Mesothelial cell of epicardium (in vitro differentiated cells): Measurements from ENCODE around the gene MRPL40. TPM values are rescaled to one million over a fixed set of nuclear protein-coding genes. Genes with fewer than 3 reads are reported as not detected.

Experiments
- DNase-seq, 2 experiments: peaks; one replicate each; pipeline ENCODE4 v3.0.0; 2021; ENCODE audit warnings: low spot score in 2 of 2; ENCODE audit not compliant: unreplicated experiment in 2 of 2
- H3K27ac Mint-ChIP-seq: 2 replicates; pipeline ENCODE4 v1.8.0; 2021; ENCODE audit warnings: mixed read lengths
- H3K27me3 Mint-ChIP-seq: 2 replicates; pipeline ENCODE4 v1.8.0; 2021; ENCODE audit warnings: low read depth, mixed read lengths
- H3K36me3 Mint-ChIP-seq: 2 replicates; pipeline ENCODE4 v1.8.0; 2021; ENCODE audit warnings: mixed read lengths
- H3K4me1 Mint-ChIP-seq: 2 replicates; pipeline ENCODE4 v1.8.0; 2021; ENCODE audit warnings: mixed read lengths
- H3K4me3 Mint-ChIP-seq: 2 replicates; pipeline ENCODE4 v1.8.0; 2021; ENCODE audit warnings: mild to moderate bottlenecking, moderate library complexity, mixed read lengths
- H3K9me3 Mint-ChIP-seq: 2 replicates; pipeline ENCODE4 v1.8.0; 2021; ENCODE audit warnings: mixed read lengths
- CTCF ChIP-seq: fragments of 200-600 bp; sonication (generic); IDR thresholded peaks from one replicate; pipeline ENCODE4 v1.5.0; 2021; ENCODE audit warnings: antibody characterized with exemption; ENCODE audit not compliant: unreplicated experiment
- total RNA-seq: library from RNA; stranded (reverse); gene quantifications from 3 replicates; pipeline ENCODE4 v1.2.1, GENCODE V29; 2021

The MRPL40 gene
- total RNA-seq, 1 donor from 2014 or later = 19.1 TPM

GRCh38 chr22:19412923-19413322, 19.4 kb upstream of the MRPL40 start:
- TF ChIP-seq CTCF = no peak
- Mint-ChIP-seq H3K4me1 (peaks cover 12% of the 10 kb centered on the region), H3K4me3 (no peak overlapping the region), H3K9me3 (peaks cover 5% of the 10 kb centered on the region), H3K36me3 (peaks cover 15% of the 10 kb centered on the region), H3K27ac (no peak overlapping the region), H3K27me3 (no peaks in the 10 kb centered on the region)
- DNase-seq = no peak

- H3K36me3 Mint-ChIP-seq = peaks cover 11% of the 10 kb centered on the region
- H3K9me3 Mint-ChIP-seq = peaks cover 5% of the 10 kb centered on the region
- H3K27ac Mint-ChIP-seq = no peak overlapping the region
- no peaks in the 10 kb centered on the region for H3K27me3 Mint-ChIP-seq
- DNase-seq = no peak
- no peak overlapping the region for H3K4me3 Mint-ChIP-seq
- TF ChIP-seq CTCF = no peak
- H3K4me1 Mint-ChIP-seq = peaks cover 2% of the 10 kb centered on the region
Observed at GRCh38 chr22:19419086-19419463, 13.3 kb upstream of the MRPL40 start.

GRCh38 chr22:19419464-19420178, 12.7 kb upstream of the MRPL40 start:
- no peak overlapping the region for H3K27ac Mint-ChIP-seq
- no peak for DNase-seq
- peaks cover 2% of the 10 kb centered on the region for H3K4me1 Mint-ChIP-seq
- H3K9me3 Mint-ChIP-seq = peaks cover 5% of the 10 kb centered on the region
- no peaks in the 10 kb centered on the region for H3K27me3 Mint-ChIP-seq
- H3K36me3 Mint-ChIP-seq = peaks cover 11% of the 10 kb centered on the region
- TF ChIP-seq CTCF = no peak
- no peak overlapping the region for H3K4me3 Mint-ChIP-seq

GRCh38 chr22:19420321-19420720, 12.0 kb upstream of the MRPL40 start:
- TF ChIP-seq CTCF = no peak
- H3K4me1 Mint-ChIP-seq = peaks cover 2% of the 10 kb centered on the region
- no peak overlapping the region for H3K27ac Mint-ChIP-seq
- DNase-seq = no peak
- H3K36me3 Mint-ChIP-seq = peaks cover 11% of the 10 kb centered on the region
- H3K4me3 Mint-ChIP-seq = no peak overlapping the region
- peaks cover 5% of the 10 kb centered on the region for H3K9me3 Mint-ChIP-seq
- H3K27me3 Mint-ChIP-seq = no peaks in the 10 kb centered on the region

GRCh38 chr22:19422440-19423301, 9.7 kb upstream of the MRPL40 start:
- no peak for DNase-seq
- Mint-ChIP-seq H3K9me3 (no peaks in the 10 kb centered on the region), H3K27ac (peak overlapping the region; percentile 37), H3K4me3 (no peak overlapping the region), H3K4me1 (peaks cover 2% of the 10 kb centered on the region), H3K36me3 (no peaks in the 10 kb centered on the region), H3K27me3 (no peaks in the 10 kb centered on the region)
- no peak for TF ChIP-seq CTCF
